Activated CD8-positive, alpha-beta memory T cell treated with anti-CD3 and anti-CD28 coated beads for 36 hours (primary cell): ENCODE results near the gene MSI2. TPM values are rescaled to one million over a fixed set of nuclear protein-coding genes. Genes with fewer than 3 reads are reported as not detected.

Experiments used
- CTCF ChIA-PET: fragments of 350-600 bp; sonication (Branson Sonifier 250); formaldehyde crosslinking; loops from one replicate; lab custom pipeline; 2021; ENCODE audit warnings: antibody characterized with exemption; lab: Charles Lee
- POLR2A ChIA-PET: fragments of 350-600 bp; sonication (Branson Sonifier 250); formaldehyde crosslinking; loops from one replicate; lab custom pipeline; 2021; ENCODE audit warnings: antibody characterized with exemption; lab: Charles Lee
- total RNA-seq, 2 experiments: library from RNA; stranded (reverse); gene quantifications; one replicate each; pipeline ENCODE4 v1.2.3, GENCODE V29; 2021

The MSI2 gene
- total RNA-seq, 2 experiments from 2014 or later = 56.5 to 59.6 TPM

DNA sequence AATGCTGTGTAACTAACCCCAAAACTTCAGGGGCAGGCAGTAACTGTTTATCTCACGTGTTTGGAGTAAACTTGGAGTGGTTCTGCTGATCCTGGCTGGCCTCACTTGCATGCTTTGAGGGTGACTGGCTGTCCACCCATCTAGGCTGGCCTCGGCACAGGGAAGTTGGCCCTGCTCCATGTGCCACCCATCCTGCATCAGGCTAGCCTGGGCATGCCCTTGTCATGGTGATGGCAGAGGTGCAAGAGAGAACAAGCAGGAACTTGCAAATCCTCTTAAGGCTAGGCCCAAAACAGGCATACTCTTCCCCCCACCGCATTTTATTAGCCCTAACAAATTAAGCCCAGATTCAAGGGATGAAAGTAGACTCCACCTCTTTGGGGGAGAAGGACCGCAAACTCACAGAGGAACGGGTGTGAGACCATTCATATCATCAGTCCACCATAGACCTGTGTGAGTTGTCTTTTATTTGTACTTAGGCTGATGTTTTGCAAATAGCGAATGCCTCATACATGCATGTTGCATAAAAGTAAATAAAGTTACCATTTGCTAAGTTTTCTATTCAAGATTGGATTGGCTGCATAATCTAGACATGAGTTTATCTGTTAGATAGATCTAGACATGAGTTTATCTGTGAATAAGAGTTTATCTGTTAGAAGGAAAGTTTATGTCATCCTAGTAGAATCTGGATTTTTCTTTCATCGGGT, 267.8 kb downstream of the MSI2 start:
- ChIA-PET CTCF (no interaction called here), POLR2A (no interaction called here)

DNA sequence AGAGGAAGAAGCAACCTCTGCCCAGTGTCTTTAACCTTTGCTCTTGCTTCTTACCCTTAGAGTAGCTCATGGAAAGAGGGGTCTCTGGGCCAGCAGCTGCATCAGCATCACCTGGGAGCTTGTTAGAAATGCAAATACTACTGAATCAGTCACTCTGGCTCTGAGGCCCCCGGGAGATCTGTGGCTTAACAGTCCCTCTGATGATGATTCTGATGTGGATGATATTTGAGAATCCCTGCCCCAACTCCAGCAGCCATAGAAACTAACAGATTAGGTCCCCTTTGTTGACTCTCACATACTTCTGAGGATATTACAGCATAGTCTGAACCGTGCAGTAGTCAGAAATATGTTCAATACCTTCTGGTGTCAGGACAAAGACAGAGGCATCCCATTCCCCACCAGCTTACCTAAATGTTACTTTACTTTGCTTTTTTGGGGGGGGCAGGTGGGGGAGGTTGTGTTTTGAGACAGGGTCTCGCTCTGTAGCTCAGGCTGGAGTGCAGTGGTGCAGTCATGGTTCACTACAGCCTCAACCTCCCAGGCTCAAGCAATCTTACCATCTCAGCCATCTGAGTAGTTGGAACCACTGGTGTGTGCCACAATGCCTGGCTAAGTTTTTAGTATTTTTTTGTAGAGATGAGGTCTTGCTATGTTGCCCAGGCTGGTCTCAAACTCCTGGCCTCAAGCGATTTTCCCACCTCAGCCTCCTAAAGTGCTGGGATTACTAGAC, 268.7 kb downstream of the MSI2 start:
- POLR2A ChIA-PET = no interaction called here
- CTCF ChIA-PET = no interaction called here

DNA sequence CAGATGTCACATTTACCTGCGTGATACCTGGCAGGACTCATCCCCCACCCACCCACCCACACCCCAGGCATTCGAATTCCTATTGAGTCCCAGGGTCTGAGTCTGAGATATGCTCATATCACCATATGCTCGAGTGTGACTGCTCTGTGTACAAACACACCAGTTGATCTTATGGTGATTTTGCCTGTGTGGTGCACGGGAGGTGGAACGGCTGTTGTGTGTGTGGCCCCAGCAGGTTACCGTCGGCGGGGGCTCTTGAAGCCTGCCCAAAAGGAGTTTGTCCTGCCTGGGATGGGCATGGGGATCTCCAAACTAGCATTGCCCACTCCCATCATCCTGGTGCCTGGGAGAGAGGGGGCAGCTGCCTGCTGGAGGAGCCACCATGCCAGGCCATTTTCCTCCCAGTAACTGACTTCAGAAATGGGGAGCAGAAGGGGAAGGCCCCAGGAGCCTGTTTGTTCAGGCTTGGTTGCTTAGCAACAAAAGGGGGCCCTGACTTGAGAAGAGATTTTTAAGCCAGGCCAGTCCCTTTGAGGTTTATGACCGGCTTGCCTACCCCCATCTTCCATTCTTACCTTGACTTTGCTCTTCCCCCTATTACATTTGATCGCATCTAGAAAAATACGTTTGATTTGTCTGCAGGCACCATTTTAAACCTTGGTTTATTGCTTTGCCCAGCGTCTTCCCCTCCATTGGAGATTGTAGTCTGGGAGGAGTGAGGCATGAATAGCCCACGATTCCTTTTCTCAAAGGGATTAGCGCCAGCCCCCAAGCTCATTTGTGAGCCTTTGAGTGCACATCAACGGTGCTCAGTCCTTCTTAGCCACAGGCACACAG, 271.1 kb downstream of the MSI2 start:
- POLR2A ChIA-PET = no interaction called here
- CTCF ChIA-PET = no interaction called here

DNA sequence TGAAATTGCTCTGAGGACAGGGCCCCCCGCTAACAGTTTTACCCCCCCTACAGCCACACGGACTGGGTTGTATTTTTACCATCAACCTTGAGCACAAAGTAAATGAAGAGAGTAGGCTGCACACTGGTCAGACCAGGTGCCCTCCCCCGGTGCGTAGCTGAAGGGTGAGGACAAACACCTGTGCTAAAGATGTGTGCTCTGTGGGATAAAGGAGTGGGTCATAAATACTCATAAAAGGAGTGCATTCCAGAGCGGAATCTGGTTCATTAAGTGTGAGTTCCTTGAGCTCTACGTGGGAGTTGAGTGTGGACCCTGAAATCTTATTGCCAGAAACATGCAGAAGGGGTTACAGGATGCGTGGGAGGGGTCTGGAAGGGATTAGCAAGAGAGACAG, 271.7 kb downstream of the MSI2 start:
- CTCF ChIA-PET = no interaction called here
- POLR2A ChIA-PET = no interaction called here

DNA sequence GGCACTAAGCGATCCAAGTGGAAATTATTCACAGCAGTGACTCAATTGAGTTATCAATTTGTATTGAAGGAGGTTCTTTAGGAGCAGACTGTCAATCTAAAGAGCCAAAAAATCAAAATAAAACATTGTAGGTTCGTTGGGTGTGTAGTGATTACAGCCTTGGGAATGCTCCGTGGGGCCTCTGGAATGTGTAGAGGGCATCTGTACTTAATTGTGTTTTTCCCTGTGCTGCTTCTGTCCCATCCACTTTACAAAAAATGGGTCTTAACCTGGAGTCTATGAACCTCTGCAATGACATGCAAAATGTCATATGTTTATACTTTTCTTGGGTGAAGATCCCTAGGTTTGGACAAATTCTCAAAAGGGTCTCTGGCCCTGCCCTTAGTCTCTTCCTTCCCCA, 273.7 kb downstream of the MSI2 start:
- ChIA-PET CTCF (no interaction called here), POLR2A (no interaction called here)

DNA sequence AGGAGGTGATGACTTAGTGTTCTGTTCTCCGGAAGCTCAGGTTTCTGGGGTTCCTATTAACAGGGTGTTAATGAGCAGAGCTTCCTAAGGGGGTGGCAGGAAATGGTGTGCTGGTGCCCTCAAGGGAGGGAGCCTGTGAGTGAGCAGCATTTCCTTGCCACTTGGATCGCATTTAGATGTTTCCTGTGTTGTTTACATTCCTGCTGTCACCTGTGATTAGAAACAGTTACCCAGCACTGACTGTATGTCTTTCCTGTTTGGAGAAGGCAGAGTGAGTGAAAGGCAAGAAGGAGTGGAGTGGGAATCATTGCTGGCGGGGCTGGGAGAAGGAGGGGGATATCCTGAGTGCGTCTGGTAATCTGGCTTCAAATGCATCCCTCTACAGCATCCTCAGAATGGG, 274.2 kb downstream of the MSI2 start:
- POLR2A ChIA-PET = no interaction called here
- CTCF ChIA-PET = no interaction called here

DNA sequence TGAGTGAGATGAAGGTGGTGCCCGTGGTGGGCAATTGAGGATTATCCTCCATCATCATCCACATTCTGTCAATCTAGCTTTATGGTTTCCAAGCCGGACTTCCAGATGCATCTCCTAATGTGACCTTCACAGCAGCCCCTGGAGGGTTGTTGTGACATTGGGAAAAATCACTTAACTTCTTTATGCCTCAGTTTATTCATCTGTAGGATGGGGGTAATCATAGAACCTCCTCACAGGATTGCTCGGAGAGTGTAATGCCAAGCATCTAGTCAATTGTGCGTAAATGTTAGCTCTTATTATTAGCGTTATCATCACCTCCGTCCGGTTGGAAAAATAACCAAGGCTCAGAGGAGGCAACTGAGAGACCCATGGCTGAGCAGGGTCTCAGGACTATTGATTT, 274.8 kb downstream of the MSI2 start:
- POLR2A ChIA-PET = no interaction called here

DNA sequence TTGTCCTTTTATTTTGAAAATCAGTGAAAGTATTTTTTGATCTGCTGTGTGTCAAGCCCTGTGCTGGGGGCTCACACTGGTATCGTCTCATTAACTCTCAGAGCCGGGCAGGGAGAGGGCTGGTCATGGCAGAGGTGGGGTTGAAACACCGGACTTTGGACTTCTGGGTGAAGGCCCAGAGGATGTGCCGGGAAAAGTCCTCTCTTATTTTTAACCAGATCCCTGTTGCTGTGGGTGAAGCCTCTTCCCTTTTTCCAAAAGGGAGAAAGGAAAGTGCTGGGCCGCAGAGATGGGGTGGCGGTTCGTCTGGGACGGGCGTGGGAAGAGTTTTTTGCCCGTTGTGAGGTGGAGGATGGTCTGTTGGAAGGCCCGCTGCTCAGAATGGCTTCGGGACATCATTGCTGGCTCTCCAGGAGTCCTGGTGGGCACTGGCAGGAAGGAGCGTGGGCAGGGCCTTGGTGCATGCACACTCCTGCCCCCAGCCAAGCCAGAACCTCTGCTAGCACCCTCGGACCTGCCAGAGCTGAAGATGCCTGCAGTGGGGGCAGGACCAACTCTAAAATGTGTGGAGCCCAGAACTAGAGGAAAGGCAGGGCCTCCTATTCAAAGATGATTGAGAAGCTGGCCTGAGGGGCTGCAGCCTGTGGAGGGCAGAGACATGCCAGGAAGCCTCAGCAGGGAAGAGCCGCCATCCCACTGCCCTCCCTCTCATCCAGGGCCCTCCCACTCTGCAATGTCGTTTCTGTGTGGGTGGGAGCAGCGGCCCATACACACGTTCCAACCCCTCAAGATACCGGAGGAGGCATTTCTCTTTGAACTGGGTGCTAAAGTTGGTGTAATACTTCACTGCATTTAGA, 275.6 kb downstream of the MSI2 start:
- CTCF ChIA-PET = no interaction called here
- POLR2A ChIA-PET = no interaction called here

More for the DNA sequence above, 274.8 kb downstream of the MSI2 start:
- CTCF ChIA-PET = no interaction called here

DNA sequence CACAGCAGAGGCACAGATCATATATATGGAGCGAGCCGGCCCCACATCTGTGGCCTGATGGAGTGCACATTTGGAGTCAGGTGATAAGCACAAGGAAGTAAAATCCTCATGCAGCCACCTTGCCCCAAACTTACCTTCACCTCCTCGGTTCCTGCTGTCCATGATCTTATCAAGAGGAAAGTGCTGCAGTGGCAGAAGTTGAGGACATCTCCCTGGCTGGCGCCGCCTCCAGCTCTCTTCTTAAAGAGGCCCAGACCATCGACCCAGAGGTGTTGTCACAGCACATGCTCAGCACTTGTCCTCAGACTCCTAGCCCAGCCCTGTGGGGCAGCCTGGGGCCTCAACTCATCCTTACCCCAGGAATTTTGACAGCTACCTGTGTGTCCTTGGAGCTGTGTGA, 276.2 kb downstream of the MSI2 start:
- ChIA-PET POLR2A (no interaction called here), CTCF (interaction anchor here (1.0 kb wide), 1 partner anchor 11 kb away, joined by 3 read pairs; no protein-coding TSS in a partner anchor)

DNA sequence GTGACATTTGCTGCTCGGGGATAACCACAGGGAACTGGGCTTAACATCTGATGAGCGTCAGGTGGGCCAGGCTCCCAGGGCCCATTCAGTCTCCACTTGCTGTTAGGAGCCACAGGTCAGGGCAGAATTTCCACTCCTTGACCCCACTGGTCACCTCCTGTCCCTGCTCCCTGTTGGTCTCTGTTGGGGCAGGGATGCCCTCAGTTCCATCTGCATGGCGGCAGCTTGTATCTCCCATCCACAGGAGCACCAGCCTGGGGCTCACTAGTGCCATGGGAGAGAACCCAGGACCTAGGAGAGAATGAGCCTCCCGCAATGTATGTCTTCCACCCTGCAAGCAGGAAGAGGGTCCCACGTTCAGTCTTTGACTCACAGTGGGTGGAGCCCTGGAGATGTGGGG, 276.6 kb downstream of the MSI2 start:
- ChIA-PET POLR2A (no interaction called here), CTCF (interaction anchor here (1.0 kb wide), 1 partner anchor 10 kb away, joined by 3 read pairs; no protein-coding TSS in a partner anchor)

DNA sequence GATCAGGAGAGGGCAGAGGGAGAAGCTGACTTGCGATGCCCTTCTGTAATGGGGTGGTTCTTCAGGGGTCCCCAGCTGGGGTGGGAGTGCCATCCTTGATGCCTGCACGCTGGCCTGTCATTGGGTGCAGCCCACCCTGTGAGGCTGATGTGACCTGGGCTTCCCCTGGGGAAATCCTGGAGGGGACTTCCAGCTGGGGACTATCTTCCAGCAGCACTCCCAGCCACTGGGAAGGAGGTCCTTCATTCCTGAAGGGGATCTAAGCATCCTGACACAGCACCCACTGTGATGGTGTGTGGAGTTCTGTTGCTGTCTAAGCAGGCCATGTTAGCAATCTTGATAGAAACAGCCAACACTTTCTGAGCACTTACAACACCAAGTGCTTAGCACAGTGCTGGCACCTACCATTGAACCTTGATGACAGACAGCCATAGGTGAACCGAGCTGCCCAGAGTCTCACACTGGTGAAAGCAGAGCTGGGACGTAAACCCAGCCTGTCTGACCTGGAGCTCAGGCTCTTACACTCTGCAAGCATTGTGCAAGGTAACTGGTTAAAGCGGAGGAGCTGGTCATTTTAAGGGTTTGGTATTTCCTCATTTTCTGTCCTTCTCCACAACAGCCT, 277.5 kb downstream of the MSI2 start:
- CTCF ChIA-PET = interaction anchor here (1.0 kb wide), 1 partner anchor 9 kb away, joined by 3 read pairs; no protein-coding TSS in a partner anchor
- POLR2A ChIA-PET = interaction anchor here (0.6 kb wide), 1 partner anchor 312 kb away, joined by 4 read pairs; no protein-coding TSS in a partner anchor

DNA sequence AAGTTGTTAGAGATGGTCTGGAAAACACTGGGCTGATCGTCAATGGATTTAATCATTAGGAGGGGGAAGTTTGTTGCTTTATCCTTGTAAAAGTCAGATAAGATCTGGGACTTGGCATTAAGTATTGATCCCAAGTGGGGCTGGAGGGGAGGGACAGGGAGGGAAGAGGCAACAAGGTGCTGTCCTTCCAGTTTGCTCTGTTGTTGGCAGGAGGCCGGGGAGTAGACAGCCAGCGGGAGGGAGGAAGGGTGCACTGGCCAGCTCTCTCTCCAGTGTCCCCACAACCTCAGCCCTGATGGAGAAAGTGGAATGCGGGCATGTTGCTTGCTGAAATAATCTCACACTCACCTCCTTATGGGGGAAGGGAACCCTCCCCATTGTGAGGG, 278.5 kb downstream of the MSI2 start:
- ChIA-PET POLR2A (no interaction called here), CTCF (no interaction called here)

DNA sequence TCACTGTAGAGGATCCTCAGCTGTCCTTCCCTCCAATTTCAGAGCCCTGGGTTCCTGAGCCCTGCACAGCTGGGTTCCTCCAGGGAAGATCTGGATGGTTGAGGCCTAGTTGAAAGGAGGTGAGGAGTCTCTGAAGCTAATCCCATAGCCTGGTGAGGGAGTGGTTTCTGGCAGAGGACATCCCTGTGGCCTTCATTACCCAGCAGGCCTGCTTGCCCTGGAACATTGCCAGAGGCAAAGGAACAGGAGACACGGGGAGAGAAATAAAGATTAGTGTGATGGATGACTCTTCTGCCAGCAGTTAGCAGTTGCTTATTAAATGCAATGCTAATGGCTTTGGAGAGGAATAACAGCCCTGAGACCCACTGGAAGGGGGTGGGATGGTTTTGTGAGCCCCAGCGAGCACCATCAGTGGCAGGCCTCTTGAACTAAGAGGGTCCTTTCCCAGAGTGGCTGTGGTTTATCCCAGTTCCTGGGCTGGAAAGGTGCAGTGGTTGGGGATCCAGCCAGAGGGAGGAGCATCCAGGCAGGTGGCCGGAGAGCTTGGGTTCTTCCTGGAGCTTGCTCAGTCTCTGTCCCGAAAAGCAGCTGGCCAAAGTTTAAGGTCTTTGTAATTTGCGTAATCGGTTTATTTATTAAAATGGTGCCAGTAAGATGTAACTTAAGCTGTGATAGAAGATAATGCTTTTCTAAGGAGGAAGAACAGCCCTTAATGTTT, 279.1 kb downstream of the MSI2 start:
- ChIA-PET CTCF (no interaction called here), POLR2A (no interaction called here)

DNA sequence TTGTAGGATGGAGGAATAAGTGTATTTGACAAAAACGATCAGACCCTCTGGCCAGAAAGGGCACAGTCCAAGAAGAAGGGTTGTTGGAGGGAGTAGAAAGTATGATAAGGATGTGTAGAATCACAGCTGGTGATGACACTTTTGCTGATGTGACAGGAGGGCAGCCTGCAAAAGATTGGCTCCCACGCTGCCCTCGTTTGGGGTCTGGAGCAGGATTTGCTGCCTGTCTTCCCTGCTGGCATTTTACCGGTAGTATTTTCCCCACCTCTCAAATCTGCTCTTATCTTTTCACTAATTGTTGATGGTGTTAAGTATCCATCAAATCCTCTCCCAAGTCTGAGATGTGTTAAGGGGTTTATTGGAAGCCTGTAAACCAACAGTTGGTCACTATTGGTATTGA, 280.0 kb downstream of the MSI2 start:
- CTCF ChIA-PET = no interaction called here
- POLR2A ChIA-PET = no interaction called here

DNA sequence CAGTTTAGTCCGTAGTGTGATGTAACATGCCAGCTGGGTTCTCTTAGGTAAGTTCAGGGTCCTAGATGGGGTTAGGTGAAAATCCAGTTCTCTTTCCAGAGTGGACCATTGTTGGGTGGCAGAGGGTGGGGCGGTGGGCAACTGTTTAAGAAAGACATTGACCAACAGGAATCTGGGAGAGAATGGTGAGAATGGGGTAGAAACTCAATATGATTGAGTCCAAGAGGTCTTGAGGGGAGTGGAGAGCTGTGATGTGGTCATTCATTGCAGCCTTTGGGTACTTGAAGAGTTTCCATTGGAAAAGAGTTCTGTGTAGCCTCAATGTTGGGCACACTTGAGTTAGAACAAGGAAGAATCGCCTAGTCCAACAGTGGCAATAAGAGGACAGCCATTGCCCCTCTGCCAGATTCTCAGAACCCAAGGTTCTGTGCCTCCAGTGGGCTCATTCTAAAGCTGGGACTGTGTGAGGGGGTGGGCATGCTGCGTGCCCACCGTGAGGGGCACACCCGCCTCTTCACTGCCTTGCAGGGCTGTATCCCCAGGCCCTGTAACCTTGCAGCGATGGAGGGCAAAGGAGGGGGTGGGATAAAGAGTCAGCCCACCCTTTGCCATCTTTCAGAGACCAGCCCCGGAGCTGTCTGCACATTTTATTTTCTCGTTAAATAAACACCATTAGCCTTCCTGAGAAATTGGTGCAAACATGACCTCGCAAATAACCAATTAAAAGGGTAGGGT, 280.6 kb downstream of the MSI2 start:
- ChIA-PET POLR2A (no interaction called here), CTCF (no interaction called here)

DNA sequence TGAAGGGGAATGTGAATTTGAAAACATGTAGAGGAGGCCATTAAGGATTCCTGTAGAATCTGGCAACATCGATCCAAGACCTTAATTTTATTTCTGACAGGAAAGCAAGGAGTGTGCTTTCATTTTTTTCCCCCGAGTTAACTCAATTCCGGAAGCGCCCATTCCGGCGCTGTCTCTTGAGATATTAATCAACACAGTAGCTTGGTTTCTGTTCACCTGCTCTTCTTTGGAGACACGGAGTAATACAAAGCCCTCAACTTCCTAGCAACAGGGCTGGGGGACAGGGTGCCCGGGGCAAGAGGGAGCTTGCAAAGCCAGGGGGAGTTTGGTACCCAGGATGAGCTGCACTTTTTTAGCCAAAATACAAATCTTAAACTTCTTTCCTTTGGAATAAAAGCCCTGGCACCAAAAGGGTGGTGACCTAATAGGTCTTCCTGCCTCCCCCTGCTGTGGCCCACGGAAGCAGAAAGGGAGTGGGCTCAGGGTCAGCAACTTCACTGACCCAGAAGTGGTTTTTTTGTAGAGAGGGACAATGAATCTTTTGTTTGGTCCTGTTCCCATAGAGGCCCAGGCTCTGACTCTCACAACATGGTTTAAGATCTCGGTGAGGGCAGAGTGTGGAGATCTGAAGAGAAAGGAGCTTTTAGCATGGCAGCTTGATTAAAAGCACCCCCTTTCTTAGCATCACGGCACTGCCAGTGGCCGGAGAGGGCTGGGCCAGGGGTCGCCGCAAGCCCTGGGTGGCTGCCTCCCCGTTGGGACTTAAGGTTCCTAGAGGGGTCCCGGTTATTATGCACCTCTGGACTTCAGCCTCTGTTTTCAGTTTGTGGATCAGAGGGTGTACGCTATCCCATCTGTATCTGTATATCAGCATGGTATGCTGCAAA, 281.4 kb downstream of the MSI2 start:
- CTCF ChIA-PET = no interaction called here

More for the DNA sequence above, 281.4 kb downstream of the MSI2 start:
- POLR2A ChIA-PET = no interaction called here
